Activated B cell treated with CpG ODN at 0.5 μM for 24 hours (primary cell): ENCODE measurements around the gene NKX6-2. TPM values are rescaled to one million over a fixed set of nuclear protein-coding genes. Genes with fewer than 3 reads are reported as not detected.

Experiments used
- ATAC-seq: fragments of 200-7000 bp; cut with Tn5 transposase; one replicate; pipeline ENCODE4 v1.10.0; 2021; ENCODE audit warnings: low read depth, mild to moderate bottlenecking, moderate library complexity
- CTCF ChIA-PET: fragments of 350-600 bp; sonication (Branson Sonifier 250); formaldehyde crosslinking; loops from one replicate; lab custom pipeline; 2021; ENCODE audit warnings: antibody characterized with exemption; lab: Charles Lee
- POLR2A ChIA-PET: fragments of 350-600 bp; sonication (Branson Sonifier 250); formaldehyde crosslinking; loops from one replicate; lab custom pipeline; 2021; ENCODE audit warnings: antibody characterized with exemption; lab: Charles Lee
- DNase-seq: peaks from one replicate; pipeline ENCODE4 v3.0.0; 2022
- H3K27ac Mint-ChIP-seq: one replicate; pipeline ENCODE4 v1.8.0; 2020; ENCODE audit warnings: mixed read lengths
- H3K27me3 Mint-ChIP-seq: one replicate; pipeline ENCODE4 v1.8.0; 2021; ENCODE audit warnings: mixed read lengths
- H3K36me3 Mint-ChIP-seq: one replicate; pipeline ENCODE4 v1.8.0; 2021; ENCODE audit warnings: low read depth, mixed read lengths
- H3K4me1 Mint-ChIP-seq: one replicate; pipeline ENCODE4 v1.8.0; 2021; ENCODE audit warnings: mixed read lengths
- H3K4me3 Mint-ChIP-seq: one replicate; pipeline ENCODE4 v1.8.0; 2020; ENCODE audit warnings: mild to moderate bottlenecking, mixed read lengths
- H3K9me3 Mint-ChIP-seq: one replicate; pipeline ENCODE4 v1.8.0; 2020; ENCODE audit warnings: mixed read lengths
- CTCF ChIP-seq: fragments of 200-600 bp; IDR thresholded peaks from one replicate; pipeline ENCODE4 v1.8.0; 2022; ENCODE audit warnings: antibody characterized with exemption, mild to moderate bottlenecking
- intact Hi-C: fragments of 100-400 bp; cut with micrococcal nuclease; formaldehyde crosslinking; loops from one replicate; pipeline ENCODE4 v1.15.1; 2024
- total RNA-seq: library from RNA; stranded (reverse); gene quantifications from 2 replicates; pipeline ENCODE4 v1.2.3, GENCODE V29; 2022

Gene NKX6-2
- total RNA-seq, 1 donor from 2014 or later = not detected

GRCh38 chr10:132790470-132790869 is 4.5 kb upstream of the NKX6-2 start:
- DNase-seq (no peak), ATAC-seq (no peak)
- no peaks in the 10 kb centered on the region for H3K4me1 Mint-ChIP-seq
- H3K4me3 Mint-ChIP-seq = no peak overlapping the region
- H3K9me3 Mint-ChIP-seq = no peaks in the 10 kb centered on the region
- intact Hi-C loops = no loop called here
- no peak for TF ChIP-seq CTCF
- peaks cover 11% of the 10 kb centered on the region for H3K27me3 Mint-ChIP-seq
- H3K36me3 Mint-ChIP-seq = no peaks in the 10 kb centered on the region
- no peak overlapping the region for H3K27ac Mint-ChIP-seq
- CTCF ChIA-PET = no interaction called here
- POLR2A ChIA-PET = no interaction called here

GRCh38 chr10:132789659-132790148 is 3.8 kb upstream of the NKX6-2 start:
- no peaks in the 10 kb centered on the region for H3K4me1 Mint-ChIP-seq
- POLR2A ChIA-PET = no interaction called here
- no peak overlapping the region for H3K27ac Mint-ChIP-seq
- no peak for DNase-seq
- ATAC-seq = no peak
- peaks cover 10% of the 10 kb centered on the region for H3K27me3 Mint-ChIP-seq
- no peaks in the 10 kb centered on the region for H3K36me3 Mint-ChIP-seq
- CTCF ChIA-PET = no interaction called here
- intact Hi-C loops = no loop called here
- H3K4me3 Mint-ChIP-seq = no peak overlapping the region
- no peaks in the 10 kb centered on the region for H3K9me3 Mint-ChIP-seq
- no peak for TF ChIP-seq CTCF

GRCh38 chr10:132788831-132789219 is 2.9 kb upstream of the NKX6-2 start:
- DNase-seq (no peak), ATAC-seq (no peak)
- Mint-ChIP-seq H3K4me3 (no peak overlapping the region), H3K4me1 (peaks cover 3% of the 10 kb centered on the region), H3K9me3 (no peaks in the 10 kb centered on the region), H3K27me3 (peaks cover 10% of the 10 kb centered on the region), H3K27ac (no peak overlapping the region), H3K36me3 (no peaks in the 10 kb centered on the region)
- ChIA-PET CTCF (no interaction called here), POLR2A (no interaction called here)
- intact Hi-C loops = no loop called here
- TF ChIP-seq CTCF = no peak

GRCh38 chr10:132788180-132788830 is 2.4 kb upstream of the NKX6-2 start:
- Mint-ChIP-seq H3K27ac (no peak overlapping the region), H3K9me3 (no peaks in the 10 kb centered on the region), H3K4me3 (no peak overlapping the region), H3K36me3 (peaks cover 1% of the 10 kb centered on the region), H3K4me1 (peaks cover 5% of the 10 kb centered on the region), H3K27me3 (peaks cover 15% of the 10 kb centered on the region)
- ChIA-PET CTCF (no interaction called here), POLR2A (no interaction called here)
- no peak for TF ChIP-seq CTCF
- ATAC-seq = no peak
- DNase-seq = no peak
- intact Hi-C loops = no loop called here

- Mint-ChIP-seq H3K4me1 (peaks cover 5% of the 10 kb centered on the region), H3K27me3 (peaks cover 15% of the 10 kb centered on the region), H3K27ac (no peak overlapping the region), H3K36me3 (peaks cover 8% of the 10 kb centered on the region), H3K4me3 (no peak overlapping the region), H3K9me3 (no peaks in the 10 kb centered on the region)
- CTCF ChIA-PET = no interaction called here
- POLR2A ChIA-PET = no interaction called here
- intact Hi-C loops = no loop called here
- no peak for TF ChIP-seq CTCF
- no peak for DNase-seq
- ATAC-seq = no peak
Measured at GRCh38 chr10:132787495-132788179, 1.7 kb upstream of the NKX6-2 start.
